GM06990 (cell line): Measurements from ENCODE around the gene TNF.
A peak's percentile ranks its signal among the peaks of the same experiment; 100 is the strongest.

Source experiments
- DNase-seq: peaks from one replicate; pipeline ENCODE4 v3.0.0-alpha.2; 2011; ENCODE audit not compliant: insufficient read length; ENCODE audit errors: extremely low read depth
- H3K27me3 ChIP-seq: replicated peaks from 2 replicates; pipeline ENCODE4 v1.6.0; 2011; ENCODE audit warnings: low read length; ENCODE audit not compliant: control insufficient read depth, insufficient read depth
- H3K36me3 ChIP-seq: 2 replicates; pipeline ENCODE4 v1.5.1; 2011; ENCODE audit warnings: low read length; ENCODE audit not compliant: control insufficient read depth, insufficient read depth
- H3K4me3 ChIP-seq: replicated peaks from 2 replicates; pipeline ENCODE4 v1.5.1; 2011; ENCODE audit warnings: low read depth, mild to moderate bottlenecking, control low read depth, low read length
- TF ChIP-seq, protein P1 (sequence below): IDR thresholded peaks from 2 replicates; pipeline ENCODE4 v1.5.1; 2011; ENCODE audit warnings: low read length, control low read depth, mild to moderate bottlenecking, inconsistent platforms; ENCODE audit not compliant: insufficient read depth, poor library complexity, severe bottlenecking

The TNF gene

DNA sequence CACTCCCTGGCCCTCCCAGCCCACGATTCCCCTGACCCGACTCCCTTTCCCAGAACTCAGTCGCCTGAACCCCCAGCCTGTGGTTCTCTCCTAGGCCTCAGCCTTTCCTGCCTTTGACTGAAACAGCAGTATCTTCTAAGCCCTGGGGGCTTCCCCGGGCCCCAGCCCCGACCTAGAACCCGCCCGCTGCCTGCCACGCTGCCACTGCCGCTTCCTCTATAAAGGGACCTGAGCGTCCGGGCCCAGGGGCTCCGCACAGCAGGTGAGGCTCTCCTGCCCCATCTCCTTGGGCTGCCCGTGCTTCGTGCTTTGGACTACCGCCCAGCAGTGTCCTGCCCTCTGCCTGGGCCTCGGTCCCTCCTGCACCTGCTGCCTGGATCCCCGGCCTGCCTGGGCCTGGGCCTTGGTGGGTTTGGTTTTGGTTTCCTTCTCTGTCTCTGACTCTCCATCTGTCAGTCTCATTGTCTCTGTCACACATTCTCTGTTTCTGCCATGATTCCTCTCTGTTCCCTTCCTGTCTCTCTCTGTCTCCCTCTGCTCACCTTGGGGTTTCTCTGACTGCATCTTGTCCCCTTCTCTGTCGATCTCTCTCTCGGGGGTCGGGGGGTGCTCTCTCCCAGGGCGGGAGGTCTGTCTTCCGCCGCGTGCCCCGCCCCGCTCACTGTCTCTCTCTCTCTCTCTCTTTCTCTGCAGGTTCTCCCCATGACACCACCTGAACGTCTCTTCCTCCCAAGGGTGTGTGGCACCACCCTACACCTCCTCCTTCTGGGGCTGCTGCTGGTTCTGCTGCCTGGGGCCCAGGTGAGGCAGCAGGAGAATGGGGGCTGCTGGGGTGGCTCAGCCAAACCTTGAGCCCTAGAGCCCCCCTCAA, 3.1 kb upstream of the TNF start, which contains the start of gene LTA:
Gene LTA (plus strand): TSS at position 249 of the 871 bp plus-strand sequence. CDS start 454 bp downstream, at position 703.
- Histone ChIP-seq H3K27me3 (no peaks in the 10 kb centered on the region), H3K4me3 (peak within 1 kb of the TSS; percentile 71), H3K36me3 (peaks cover 4% of the 10 kb centered on the region)
- peak; percentile 80 for DNase-seq
- TF ChIP-seq, protein P1, sequence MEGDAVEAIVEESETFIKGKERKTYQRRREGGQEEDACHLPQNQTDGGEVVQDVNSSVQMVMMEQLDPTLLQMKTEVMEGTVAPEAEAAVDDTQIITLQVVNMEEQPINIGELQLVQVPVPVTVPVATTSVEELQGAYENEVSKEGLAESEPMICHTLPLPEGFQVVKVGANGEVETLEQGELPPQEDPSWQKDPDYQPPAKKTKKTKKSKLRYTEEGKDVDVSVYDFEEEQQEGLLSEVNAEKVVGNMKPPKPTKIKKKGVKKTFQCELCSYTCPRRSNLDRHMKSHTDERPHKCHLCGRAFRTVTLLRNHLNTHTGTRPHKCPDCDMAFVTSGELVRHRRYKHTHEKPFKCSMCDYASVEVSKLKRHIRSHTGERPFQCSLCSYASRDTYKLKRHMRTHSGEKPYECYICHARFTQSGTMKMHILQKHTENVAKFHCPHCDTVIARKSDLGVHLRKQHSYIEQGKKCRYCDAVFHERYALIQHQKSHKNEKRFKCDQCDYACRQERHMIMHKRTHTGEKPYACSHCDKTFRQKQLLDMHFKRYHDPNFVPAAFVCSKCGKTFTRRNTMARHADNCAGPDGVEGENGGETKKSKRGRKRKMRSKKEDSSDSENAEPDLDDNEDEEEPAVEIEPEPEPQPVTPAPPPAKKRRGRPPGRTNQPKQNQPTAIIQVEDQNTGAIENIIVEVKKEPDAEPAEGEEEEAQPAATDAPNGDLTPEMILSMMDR, result no peak

DNA sequence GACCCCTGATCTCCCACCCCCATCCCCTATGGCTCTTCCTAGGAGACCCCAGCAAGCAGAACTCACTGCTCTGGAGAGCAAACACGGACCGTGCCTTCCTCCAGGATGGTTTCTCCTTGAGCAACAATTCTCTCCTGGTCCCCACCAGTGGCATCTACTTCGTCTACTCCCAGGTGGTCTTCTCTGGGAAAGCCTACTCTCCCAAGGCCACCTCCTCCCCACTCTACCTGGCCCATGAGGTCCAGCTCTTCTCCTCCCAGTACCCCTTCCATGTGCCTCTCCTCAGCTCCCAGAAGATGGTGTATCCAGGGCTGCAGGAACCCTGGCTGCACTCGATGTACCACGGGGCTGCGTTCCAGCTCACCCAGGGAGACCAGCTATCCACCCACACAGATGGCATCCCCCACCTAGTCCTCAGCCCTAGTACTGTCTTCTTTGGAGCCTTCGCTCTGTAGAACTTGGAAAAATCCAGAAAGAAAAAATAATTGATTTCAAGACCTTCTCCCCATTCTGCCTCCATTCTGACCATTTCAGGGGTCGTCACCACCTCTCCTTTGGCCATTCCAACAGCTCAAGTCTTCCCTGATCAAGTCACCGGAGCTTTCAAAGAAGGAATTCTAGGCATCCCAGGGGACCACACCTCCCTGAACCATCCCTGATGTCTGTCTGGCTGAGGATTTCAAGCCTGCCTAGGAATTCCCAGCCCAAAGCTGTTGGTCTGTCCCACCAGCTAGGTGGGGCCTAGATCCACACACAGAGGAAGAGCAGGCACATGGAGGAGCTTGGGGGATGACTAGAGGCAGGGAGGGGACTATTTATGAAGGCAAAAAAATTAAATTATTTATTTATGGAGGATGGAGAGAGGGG, 1.9 kb upstream of the TNF start:
- Histone ChIP-seq H3K36me3 (peaks cover 9% of the 10 kb centered on the region), H3K27me3 (no peaks in the 10 kb centered on the region), H3K4me3 (peak overlapping the region; percentile 71)
- DNase-seq, result no peak
- TF ChIP-seq, protein P1, result no peak

DNA sequence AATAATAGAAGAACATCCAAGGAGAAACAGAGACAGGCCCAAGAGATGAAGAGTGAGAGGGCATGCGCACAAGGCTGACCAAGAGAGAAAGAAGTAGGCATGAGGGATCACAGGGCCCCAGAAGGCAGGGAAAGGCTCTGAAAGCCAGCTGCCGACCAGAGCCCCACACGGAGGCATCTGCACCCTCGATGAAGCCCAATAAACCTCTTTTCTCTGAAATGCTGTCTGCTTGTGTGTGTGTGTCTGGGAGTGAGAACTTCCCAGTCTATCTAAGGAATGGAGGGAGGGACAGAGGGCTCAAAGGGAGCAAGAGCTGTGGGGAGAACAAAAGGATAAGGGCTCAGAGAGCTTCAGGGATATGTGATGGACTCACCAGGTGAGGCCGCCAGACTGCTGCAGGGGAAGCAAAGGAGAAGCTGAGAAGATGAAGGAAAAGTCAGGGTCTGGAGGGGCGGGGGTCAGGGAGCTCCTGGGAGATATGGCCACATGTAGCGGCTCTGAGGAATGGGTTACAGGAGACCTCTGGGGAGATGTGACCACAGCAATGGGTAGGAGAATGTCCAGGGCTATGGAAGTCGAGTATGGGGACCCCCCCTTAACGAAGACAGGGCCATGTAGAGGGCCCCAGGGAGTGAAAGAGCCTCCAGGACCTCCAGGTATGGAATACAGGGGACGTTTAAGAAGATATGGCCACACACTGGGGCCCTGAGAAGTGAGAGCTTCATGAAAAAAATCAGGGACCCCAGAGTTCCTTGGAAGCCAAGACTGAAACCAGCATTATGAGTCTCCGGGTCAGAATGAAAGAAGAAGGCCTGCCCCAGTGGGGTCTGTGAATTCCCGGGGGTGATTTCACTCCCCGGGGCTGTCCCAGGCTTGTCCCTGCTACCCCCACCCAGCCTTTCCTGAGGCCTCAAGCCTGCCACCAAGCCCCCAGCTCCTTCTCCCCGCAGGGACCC, 981 bp upstream of the TNF start:
- TF ChIP-seq, protein P1, result peak; percentile 37
- DNase-seq, result no peak
- no peaks in the 10 kb centered on the region for H3K27me3 ChIP-seq
- H3K36me3 ChIP-seq, result peaks cover 11% of the 10 kb centered on the region
- peak overlapping the region; percentile 90 for H3K4me3 ChIP-seq

DNA sequence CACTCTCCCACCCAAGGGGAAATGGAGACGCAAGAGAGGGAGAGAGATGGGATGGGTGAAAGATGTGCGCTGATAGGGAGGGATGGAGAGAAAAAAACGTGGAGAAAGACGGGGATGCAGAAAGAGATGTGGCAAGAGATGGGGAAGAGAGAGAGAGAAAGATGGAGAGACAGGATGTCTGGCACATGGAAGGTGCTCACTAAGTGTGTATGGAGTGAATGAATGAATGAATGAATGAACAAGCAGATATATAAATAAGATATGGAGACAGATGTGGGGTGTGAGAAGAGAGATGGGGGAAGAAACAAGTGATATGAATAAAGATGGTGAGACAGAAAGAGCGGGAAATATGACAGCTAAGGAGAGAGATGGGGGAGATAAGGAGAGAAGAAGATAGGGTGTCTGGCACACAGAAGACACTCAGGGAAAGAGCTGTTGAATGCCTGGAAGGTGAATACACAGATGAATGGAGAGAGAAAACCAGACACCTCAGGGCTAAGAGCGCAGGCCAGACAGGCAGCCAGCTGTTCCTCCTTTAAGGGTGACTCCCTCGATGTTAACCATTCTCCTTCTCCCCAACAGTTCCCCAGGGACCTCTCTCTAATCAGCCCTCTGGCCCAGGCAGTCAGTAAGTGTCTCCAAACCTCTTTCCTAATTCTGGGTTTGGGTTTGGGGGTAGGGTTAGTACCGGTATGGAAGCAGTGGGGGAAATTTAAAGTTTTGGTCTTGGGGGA, 754 bp downstream of the TNF start:
- H3K4me3 ChIP-seq, result peak overlapping the region; percentile 90
- no peak for DNase-seq
- TF ChIP-seq, protein P1, result no peak

More for the DNA sequence above, 754 bp downstream of the TNF start:
- peaks cover 11% of the 10 kb centered on the region for H3K36me3 ChIP-seq
- H3K27me3 ChIP-seq, result no peaks in the 10 kb centered on the region
